ENCODE measurements around the gene LRP1B. TPM values are rescaled to one million over a fixed set of nuclear protein-coding genes. Genes with fewer than 3 reads are reported as not detected.
A peak's percentile ranks its signal among the peaks of the same experiment; 100 is the strongest.

Gene LRP1B
- total and polyA plus RNA-seq, 2 of the 8 experiments (the other 6 are each of a cell fraction or from before 2014, with no cell fraction given) = 0.03 TPM; not detected in 1

GRCh38 chr2:141770530-141770929 lies 360.3 kb downstream of the LRP1B start:
- H2AFZ ChIP-seq (ENCODE audit: low read length) = no peak overlapping the region
- H4K91ac ChIP-seq (replicated peaks; ENCODE audit: insufficient read length, low read length) = no peak overlapping the region
- H3K23ac ChIP-seq (ENCODE audit: insufficient read length) = no peak overlapping the region
- H3K36me3 ChIP-seq (ENCODE audit: control insufficient read depth in 2 of 4, insufficient read depth in 4 of 4, low read length in 3 of 4) = no peaks in the 10 kb centered on the region
- H3K4me2 ChIP-seq (ENCODE audit: insufficient read depth in 1 of 2, low read depth in 2 of 2, low read length in 2 of 2) = no peak overlapping the region
- no peaks in the 10 kb centered on the region for H3K9me3 ChIP-seq (ENCODE audit: insufficient read depth in 2 of 2, low read depth in 1 of 2, low read length in 1 of 2)
- H4K20me1 ChIP-seq (replicated peaks in 1 of 2; ENCODE audit: control insufficient read depth in 1 of 2, insufficient read depth in 2 of 2, low read length in 2 of 2) = no peaks in the 10 kb centered on the region
- no peak overlapping the region for H3K9ac ChIP-seq (replicated peaks in 1 of 4; ENCODE audit: extremely low read depth in 1 of 4, low read depth in 3 of 4, low read length in 3 of 4)
- WGBS, 2 experiments (ENCODE audit: extremely low coverage in 1 of 2, insufficient coverage in 1 of 2, insufficient read length in 1 of 2, insufficient replicate concordance in 2 of 2, low coverage in 1 of 2, low lambda C conversion rate in 2 of 2, missing lambda C conversion rate in 1 of 2) = 73% methylated on average over 6 of the region's 6 CpGs; no CpG with 5 or more reads in 1 of the 2 experiments
- no peaks in the 10 kb centered on the region for H3K79me2 ChIP-seq (ENCODE audit: control insufficient read depth in 1 of 2, insufficient read depth in 2 of 2, low read length in 2 of 2)
- H3K79me1 ChIP-seq (ENCODE audit: low read depth, low read length) = no peaks in the 10 kb centered on the region
- H2BK12ac ChIP-seq (ENCODE audit: low read depth, low read length) = no peak overlapping the region
- ChIA-PET CTCF (ENCODE audit: partially characterized antibody) (interaction anchor here (1.3 kb wide), 1 partner anchor 47 kb away, joined by 5 read pairs; no protein-coding TSS in a partner anchor), POLR2A (ENCODE audit: partially characterized antibody) (no interaction called here)
- TF ChIP-seq RAD21 (IDR thresholded peaks at IDR 0.05 in 1 of 2, conservative IDR thresholded peaks at IDR 0.05 in 1 of 2; ENCODE audit: low read depth in 2 of 2, low read length in 2 of 2) (peak; percentile 42 to 49), SP2 (IDR thresholded peaks at IDR 0.05; ENCODE audit: low read length) (no peak), CTCF (IDR thresholded peaks at IDR 0.05; ENCODE audit: control extremely low read depth in 1 of 3, insufficient read depth in 1 of 3, low read depth in 1 of 3, low read length in 3 of 3) (peak in 1 of 3 experiments; percentile 12; a peak in 1 of 4 replicates)
- H3K4me3 ChIP-seq (ENCODE audit: extremely low read depth in 1 of 4, insufficient read depth in 2 of 4, low read depth in 3 of 4, low read length in 4 of 4) = no peak overlapping the region
- no peak overlapping the region for H4K8ac ChIP-seq (ENCODE audit: extremely low read depth, insufficient read depth, low read length)
- no peak overlapping the region for H2BK20ac ChIP-seq (ENCODE audit: low read length)
- no peak overlapping the region for H2AK5ac ChIP-seq (ENCODE audit: low read depth, low read length)
- no peak for DNase-seq (ENCODE audit: low read depth in 1 of 2, low spot score in 2 of 2)
- no peak overlapping the region for H4K5ac ChIP-seq (ENCODE audit: insufficient read length, low read depth, low read length)
- no peak overlapping the region for H3K18ac ChIP-seq (ENCODE audit: extremely low read depth, low read length)
- no peak overlapping the region for H2BK120ac ChIP-seq (replicated peaks; ENCODE audit: low read depth, low read length)
- H2BK5ac ChIP-seq (ENCODE audit: low read depth, low read length) = no peak overlapping the region
- H3K14ac ChIP-seq (ENCODE audit: insufficient read length) = no peak overlapping the region
- no peaks in the 10 kb centered on the region for H3K27me3 ChIP-seq (replicated peaks in 1 of 4; ENCODE audit: control insufficient read depth in 3 of 4, extremely low read depth in 1 of 4, insufficient read depth in 3 of 4, low read length in 3 of 4)
- H3K56ac ChIP-seq (replicated peaks; ENCODE audit: insufficient read length, low read depth, low read length) = no peak overlapping the region
- no peak for FAIRE-seq
- no peak overlapping the region for H3K27ac ChIP-seq (ENCODE audit: low read depth, low read length)
- H3K4ac ChIP-seq (replicated peaks; ENCODE audit: insufficient read length, low read depth, low read length) = no peak overlapping the region
- H2BK15ac ChIP-seq (ENCODE audit: low read length) = no peak overlapping the region
- H3K4me1 ChIP-seq (replicated peaks in 1 of 4; ENCODE audit: control insufficient read depth in 3 of 4, insufficient read depth in 4 of 4, low read length in 3 of 4) = peaks cover 0 to 2% (median 0%) of the 10 kb centered on the region in 4 experiments; a peak in 3 of 7 replicates
- no peaks in the 10 kb centered on the region for H3K23me2 ChIP-seq (ENCODE audit: low read depth, low read length)

All from H1 (cell line).